ENCODE measurements around the gene TRIM59.

TRIM59 gene

DNA sequence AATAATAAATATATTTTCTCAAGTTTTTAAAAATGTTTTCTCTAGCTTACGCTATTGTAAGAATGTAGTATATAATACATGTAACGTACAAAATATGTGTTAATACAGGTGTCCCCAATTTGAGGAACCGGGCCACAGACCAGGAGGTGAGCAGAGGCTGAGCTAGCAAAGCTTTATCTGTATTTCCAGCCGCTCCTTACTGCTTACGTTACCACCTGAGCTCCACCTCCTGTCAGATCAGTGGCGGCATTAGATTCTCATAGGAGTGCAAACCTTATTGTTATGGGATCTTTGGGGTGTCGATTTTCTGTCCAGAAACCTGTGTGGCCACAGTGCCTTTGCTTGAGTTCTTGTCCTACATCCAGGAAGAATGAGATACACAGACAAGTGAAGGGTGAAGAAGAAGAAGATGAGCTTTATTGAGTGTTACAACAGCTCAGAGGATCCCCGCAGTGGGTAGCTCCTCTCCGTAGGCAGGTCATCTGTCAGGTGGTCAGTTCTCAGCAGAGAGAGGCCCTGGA lies 9.9 kb upstream of the TRIM59 start:
- Histone ChIP-seq H3K4me1 (ENCODE audit: insufficient read depth, low read length, poor library complexity, severe bottlenecking) (no peaks in the 10 kb centered on the region), H3K79me2 (ENCODE audit: insufficient read depth, low read length) (no peaks in the 10 kb centered on the region), H3K4me2 (ENCODE audit: low read depth, low read length, poor library complexity, severe bottlenecking) (no peak overlapping the region), H3F3A (ENCODE audit: low read depth) (no peaks in the 10 kb centered on the region), H3K4me3 (ENCODE audit: low read length, poor library complexity, severe bottlenecking) (no peak overlapping the region), H4K20me1 (ENCODE audit: insufficient read depth, low read length, poor library complexity, severe bottlenecking) (no peaks in the 10 kb centered on the region), H2AFZ (ENCODE audit: low read length) (no peak overlapping the region), H3K9ac (ENCODE audit: low read depth, low read length, poor library complexity, severe bottlenecking) (no peak overlapping the region), H3K9me3 (ENCODE audit: insufficient read depth, low read depth, low read length) (no peaks in the 10 kb centered on the region), H3K36me3 (ENCODE audit: insufficient read depth, low read length) (no peaks in the 10 kb centered on the region), H3K9me2 (replicated peaks; ENCODE audit: low read depth, low read length) (no peaks in the 10 kb centered on the region), H3K27me3 (ENCODE audit: insufficient read depth, low read length, poor library complexity, severe bottlenecking) (no peaks in the 10 kb centered on the region)
- TF ChIP-seq, protein P1, sequence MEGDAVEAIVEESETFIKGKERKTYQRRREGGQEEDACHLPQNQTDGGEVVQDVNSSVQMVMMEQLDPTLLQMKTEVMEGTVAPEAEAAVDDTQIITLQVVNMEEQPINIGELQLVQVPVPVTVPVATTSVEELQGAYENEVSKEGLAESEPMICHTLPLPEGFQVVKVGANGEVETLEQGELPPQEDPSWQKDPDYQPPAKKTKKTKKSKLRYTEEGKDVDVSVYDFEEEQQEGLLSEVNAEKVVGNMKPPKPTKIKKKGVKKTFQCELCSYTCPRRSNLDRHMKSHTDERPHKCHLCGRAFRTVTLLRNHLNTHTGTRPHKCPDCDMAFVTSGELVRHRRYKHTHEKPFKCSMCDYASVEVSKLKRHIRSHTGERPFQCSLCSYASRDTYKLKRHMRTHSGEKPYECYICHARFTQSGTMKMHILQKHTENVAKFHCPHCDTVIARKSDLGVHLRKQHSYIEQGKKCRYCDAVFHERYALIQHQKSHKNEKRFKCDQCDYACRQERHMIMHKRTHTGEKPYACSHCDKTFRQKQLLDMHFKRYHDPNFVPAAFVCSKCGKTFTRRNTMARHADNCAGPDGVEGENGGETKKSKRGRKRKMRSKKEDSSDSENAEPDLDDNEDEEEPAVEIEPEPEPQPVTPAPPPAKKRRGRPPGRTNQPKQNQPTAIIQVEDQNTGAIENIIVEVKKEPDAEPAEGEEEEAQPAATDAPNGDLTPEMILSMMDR (conservative IDR thresholded peaks at IDR 0.05; ENCODE audit: low read length): no peak
- TF ChIP-seq EZH2phosphoT487 (IDR thresholded peaks at IDR 0.05; ENCODE audit: borderline replicate concordance): no peak

DNA sequence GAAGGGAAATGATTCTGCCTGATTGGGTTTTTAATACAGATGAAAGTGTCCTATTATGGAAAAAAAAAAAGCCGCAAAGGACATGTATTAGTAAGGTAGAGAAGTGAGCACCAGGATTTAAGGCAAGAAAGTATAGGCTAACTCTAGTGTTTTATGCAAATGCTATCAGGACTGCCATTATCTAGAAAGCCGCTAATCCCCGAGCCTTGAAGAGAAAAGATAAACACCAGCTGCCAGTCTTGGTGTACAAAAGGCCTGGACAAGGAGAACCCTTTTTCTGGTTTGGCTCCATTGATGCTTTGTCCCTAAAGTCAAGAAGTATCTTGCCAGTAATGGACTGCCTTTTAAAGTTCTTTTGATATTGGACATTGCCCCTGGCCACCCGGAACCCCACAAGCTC lies 8.6 kb upstream of the TRIM59 start:
- no peaks in the 10 kb centered on the region for H3K36me3 ChIP-seq (ENCODE audit: insufficient read depth, low read length)
- no peak overlapping the region for H3K4me3 ChIP-seq (ENCODE audit: low read length, poor library complexity, severe bottlenecking)
- no peaks in the 10 kb centered on the region for H3K9me2 ChIP-seq (replicated peaks; ENCODE audit: low read depth, low read length)
- no peaks in the 10 kb centered on the region for H3K4me1 ChIP-seq (ENCODE audit: insufficient read depth, low read length, poor library complexity, severe bottlenecking)
- no peaks in the 10 kb centered on the region for H4K20me1 ChIP-seq (ENCODE audit: insufficient read depth, low read length, poor library complexity, severe bottlenecking)
- no peak overlapping the region for H3K4me2 ChIP-seq (ENCODE audit: low read depth, low read length, poor library complexity, severe bottlenecking)
- TF ChIP-seq, protein P1 (conservative IDR thresholded peaks at IDR 0.05; ENCODE audit: low read length): no peak
- TF ChIP-seq EZH2phosphoT487 (IDR thresholded peaks at IDR 0.05; ENCODE audit: borderline replicate concordance): no peak
- no peaks in the 10 kb centered on the region for H3K9me3 ChIP-seq (ENCODE audit: insufficient read depth, low read depth, low read length)
- no peaks in the 10 kb centered on the region for H3K79me2 ChIP-seq (ENCODE audit: insufficient read depth, low read length)
- no peak overlapping the region for H2AFZ ChIP-seq (ENCODE audit: low read length)
- H3F3A ChIP-seq (ENCODE audit: low read depth): no peaks in the 10 kb centered on the region
- no peaks in the 10 kb centered on the region for H3K27me3 ChIP-seq (ENCODE audit: insufficient read depth, low read length, poor library complexity, severe bottlenecking)
- H3K9ac ChIP-seq (ENCODE audit: low read depth, low read length, poor library complexity, severe bottlenecking): no peak overlapping the region

DNA sequence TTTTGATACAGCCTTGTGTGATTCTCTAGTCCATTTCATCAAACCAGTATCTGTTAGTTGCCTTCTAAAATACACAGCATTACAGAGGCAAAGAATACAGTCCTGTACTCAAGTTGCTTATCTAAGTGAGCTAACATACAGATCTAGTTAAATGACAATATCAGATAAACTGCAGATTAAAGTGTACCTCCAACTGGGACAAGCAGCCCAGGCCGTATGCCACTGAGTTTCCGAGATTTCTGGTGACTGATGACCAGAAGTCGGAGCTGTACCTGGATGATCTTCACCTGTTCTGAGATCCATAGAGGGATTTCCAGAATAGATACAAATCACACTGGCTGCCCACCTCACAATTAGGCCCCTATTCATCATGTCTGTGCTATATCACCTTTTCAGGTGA lies 6.3 kb upstream of the TRIM59 start:
- Histone ChIP-seq H3K4me1 (ENCODE audit: insufficient read depth, low read length, poor library complexity, severe bottlenecking) (no peaks in the 10 kb centered on the region), H3K79me2 (ENCODE audit: insufficient read depth, low read length) (no peaks in the 10 kb centered on the region), H3F3A (ENCODE audit: low read depth) (no peaks in the 10 kb centered on the region), H2AFZ (ENCODE audit: low read length) (no peak overlapping the region), H3K36me3 (ENCODE audit: insufficient read depth, low read length) (no peaks in the 10 kb centered on the region), H3K4me2 (ENCODE audit: low read depth, low read length, poor library complexity, severe bottlenecking) (no peak overlapping the region), H3K9me3 (ENCODE audit: insufficient read depth, low read depth, low read length) (no peaks in the 10 kb centered on the region), H3K27me3 (ENCODE audit: insufficient read depth, low read length, poor library complexity, severe bottlenecking) (no peaks in the 10 kb centered on the region), H3K9me2 (replicated peaks; ENCODE audit: low read depth, low read length) (no peaks in the 10 kb centered on the region), H3K9ac (ENCODE audit: low read depth, low read length, poor library complexity, severe bottlenecking) (no peak overlapping the region), H4K20me1 (ENCODE audit: insufficient read depth, low read length, poor library complexity, severe bottlenecking) (no peaks in the 10 kb centered on the region), H3K4me3 (ENCODE audit: low read length, poor library complexity, severe bottlenecking) (no peak overlapping the region)
- no peak for TF ChIP-seq EZH2phosphoT487 (IDR thresholded peaks at IDR 0.05; ENCODE audit: borderline replicate concordance)
- TF ChIP-seq, protein P1 (conservative IDR thresholded peaks at IDR 0.05; ENCODE audit: low read length): no peak
